ENCODE measurements around the gene RIMBP3B.
"Not testable (repeated sequence)": the region's sequence is repeated elsewhere in the genome, so short reads cannot be mapped to it uniquely, and the experiment has no call there.

The RIMBP3B gene, protein sequence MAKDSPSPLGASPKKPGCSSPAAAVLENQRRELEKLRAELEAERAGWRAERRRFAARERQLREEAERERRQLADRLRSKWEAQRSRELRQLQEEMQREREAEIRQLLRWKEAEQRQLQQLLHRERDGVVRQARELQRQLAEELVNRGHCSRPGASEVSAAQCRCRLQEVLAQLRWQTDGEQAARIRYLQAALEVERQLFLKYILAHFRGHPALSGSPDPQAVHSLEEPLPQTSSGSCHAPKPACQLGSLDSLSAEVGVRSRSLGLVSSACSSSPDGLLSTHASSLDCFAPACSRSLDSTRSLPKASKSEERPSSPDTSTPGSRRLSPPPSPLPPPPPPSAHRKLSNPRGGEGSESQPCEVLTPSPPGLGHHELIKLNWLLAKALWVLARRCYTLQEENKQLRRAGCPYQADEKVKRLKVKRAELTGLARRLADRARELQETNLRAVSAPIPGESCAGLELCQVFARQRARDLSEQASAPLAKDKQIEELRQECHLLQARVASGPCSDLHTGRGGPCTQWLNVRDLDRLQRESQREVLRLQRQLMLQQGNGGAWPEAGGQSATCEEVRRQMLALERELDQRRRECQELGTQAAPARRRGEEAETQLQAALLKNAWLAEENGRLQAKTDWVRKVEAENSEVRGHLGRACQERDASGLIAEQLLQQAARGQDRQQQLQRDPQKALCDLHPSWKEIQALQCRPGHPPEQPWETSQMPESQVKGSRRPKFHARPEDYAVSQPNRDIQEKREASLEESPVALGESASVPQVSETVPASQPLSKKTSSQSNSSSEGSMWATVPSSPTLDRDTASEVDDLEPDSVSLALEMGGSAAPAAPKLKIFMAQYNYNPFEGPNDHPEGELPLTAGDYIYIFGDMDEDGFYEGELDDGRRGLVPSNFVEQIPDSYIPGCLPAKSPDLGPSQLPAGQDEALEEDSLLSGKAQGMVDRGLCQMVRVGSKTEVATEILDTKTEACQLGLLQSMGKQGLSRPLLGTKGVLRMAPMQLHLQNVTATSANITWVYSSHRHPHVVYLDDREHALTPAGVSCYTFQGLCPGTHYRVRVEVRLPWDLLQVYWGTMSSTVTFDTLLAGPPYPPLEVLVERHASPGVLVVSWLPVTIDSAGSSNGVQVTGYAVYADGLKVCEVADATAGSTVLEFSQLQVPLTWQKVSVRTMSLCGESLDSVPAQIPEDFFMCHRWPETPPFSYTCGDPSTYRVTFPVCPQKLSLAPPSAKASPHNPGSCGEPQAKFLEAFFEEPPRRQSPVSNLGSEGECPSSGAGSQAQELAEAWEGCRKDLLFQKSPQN (N-terminal part only)

DNA sequence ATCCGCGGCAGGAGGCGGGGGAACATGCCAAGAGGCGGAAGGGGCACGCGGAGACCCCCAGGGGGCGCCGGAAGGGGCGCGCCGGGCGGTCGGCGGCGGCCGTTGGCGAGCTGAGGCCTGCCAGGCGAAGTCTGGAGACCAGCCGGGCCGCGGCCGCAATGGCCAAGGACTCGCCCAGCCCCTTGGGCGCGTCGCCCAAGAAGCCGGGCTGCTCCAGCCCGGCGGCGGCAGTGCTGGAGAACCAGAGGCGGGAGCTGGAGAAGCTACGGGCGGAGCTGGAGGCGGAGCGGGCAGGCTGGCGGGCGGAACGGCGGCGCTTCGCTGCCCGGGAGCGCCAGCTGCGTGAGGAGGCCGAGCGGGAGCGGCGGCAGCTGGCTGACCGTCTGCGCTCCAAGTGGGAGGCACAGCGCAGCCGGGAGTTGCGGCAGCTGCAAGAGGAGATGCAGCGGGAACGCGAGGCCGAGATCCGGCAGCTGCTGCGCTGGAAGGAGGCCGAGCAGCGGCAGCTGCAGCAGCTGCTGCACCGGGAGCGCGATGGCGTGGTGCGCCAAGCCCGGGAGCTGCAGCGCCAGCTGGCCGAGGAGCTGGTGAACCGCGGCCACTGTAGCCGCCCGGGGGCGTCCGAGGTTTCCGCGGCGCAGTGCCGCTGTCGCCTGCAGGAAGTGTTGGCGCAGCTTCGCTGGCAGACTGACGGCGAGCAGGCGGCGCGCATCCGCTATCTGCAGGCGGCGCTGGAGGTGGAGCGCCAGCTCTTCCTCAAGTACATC lies at the start of gene RIMBP3B:
Gene RIMBP3B, plus strand, starts transcription at position 51 of the 767 bp plus-strand sequence. Its CDS starts 108 bp downstream, at position 159.
- DNase-seq; in situ Hi-C loops (cut with HindIII; ENCODE audit: low pct_ligation_motif_present, low pct_unique_long_range_greater_than_20kb, low sequenced_read_pairs): not testable (repeated sequence)

DNA sequence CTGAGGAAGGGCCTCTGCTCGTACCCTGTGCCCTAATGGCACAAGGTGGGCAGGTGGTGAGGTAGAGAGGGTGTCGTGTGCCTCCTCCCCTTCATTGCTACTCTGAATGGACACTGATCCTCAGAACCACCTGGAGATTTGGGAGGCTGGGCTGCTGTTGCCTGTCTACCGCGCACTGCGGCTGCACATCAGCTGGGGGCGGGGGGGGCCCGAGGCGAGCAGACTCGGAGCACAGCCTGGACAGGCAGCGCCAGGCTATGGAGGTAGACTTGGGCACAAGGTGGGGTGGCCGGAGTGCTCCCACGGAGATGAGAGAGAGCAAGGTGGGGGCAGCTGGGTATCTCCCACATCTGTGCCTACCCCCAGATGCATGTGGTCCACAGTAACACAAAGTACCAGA lies 26.0 kb upstream of the RIMBP3B start:
- DNase-seq = not testable (repeated sequence)

DNA sequence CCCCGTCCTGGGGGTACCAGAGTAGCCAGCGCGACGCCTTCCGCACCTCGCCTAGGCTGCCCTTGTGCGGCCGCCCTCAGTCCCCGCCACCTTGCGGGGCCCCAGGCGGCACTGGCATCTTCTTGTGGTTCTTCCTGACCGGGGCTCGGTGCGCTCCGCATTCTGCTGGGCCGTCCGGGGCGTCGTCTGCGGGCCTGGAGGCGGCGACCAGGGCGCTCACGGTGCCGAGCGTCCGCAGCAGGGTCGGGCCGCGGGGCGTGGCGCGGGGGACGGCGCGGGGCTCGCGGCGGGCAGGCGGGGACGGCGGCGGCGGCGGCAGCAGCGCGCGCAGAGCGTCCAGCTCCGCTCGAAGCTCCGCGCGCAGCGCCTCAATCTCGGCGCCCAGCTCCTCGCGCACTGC lies 23.0 kb upstream of the RIMBP3B start:
- in situ Hi-C loops (cut with HindIII; ENCODE audit: low pct_ligation_motif_present, low pct_unique_long_range_greater_than_20kb, low sequenced_read_pairs); DNase-seq: not testable (repeated sequence)

More for the DNA sequence above, 26.0 kb upstream of the RIMBP3B start:
- in situ Hi-C loops (cut with HindIII; ENCODE audit: low pct_ligation_motif_present, low pct_unique_long_range_greater_than_20kb, low sequenced_read_pairs) = not testable (repeated sequence)

DNA sequence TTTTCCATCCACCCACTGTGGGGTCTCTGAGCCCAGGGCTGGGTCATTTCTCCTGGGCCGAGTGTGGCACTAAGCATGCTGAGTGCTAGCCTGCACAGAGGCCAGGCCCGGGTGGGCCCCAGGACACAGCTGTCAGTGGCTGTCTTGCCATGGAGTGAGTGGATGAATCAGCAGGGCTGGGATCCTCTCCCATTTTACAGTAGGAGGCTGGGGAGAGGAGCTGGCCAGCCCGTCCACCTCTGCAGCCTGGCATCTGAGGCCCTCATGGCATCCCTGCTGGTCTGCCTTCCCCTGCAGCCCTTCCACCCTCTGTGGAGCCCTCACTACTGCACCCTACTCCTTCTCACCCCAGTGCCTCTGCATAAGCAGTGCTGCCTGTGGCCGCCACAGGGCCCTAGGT lies 21.1 kb upstream of the RIMBP3B start:
- in situ Hi-C loops (cut with HindIII; ENCODE audit: low pct_ligation_motif_present, low pct_unique_long_range_greater_than_20kb, low sequenced_read_pairs); DNase-seq: not testable (repeated sequence)

DNA sequence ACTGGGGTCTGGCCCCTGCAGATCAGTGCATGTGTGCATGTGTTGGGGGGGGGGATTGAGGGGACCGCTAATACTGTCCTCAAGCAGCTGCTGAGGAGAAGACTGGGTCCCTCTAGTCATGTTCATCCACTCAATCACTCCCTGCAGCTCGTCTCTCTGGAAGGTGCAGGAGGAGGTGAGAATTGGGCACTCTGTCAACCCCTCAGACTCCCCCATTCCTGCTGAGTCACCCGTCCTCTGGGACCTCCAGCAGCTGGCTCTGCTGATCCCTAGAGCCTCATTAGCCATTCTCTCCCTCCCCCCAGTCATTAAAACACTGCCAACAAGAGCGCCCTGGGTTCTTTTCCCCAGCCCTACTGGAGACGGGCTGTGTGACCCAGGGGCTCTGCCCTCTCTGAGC lies 20.5 kb upstream of the RIMBP3B start:
- in situ Hi-C loops (cut with HindIII; ENCODE audit: low pct_ligation_motif_present, low pct_unique_long_range_greater_than_20kb, low sequenced_read_pairs); DNase-seq: not testable (repeated sequence)

DNA sequence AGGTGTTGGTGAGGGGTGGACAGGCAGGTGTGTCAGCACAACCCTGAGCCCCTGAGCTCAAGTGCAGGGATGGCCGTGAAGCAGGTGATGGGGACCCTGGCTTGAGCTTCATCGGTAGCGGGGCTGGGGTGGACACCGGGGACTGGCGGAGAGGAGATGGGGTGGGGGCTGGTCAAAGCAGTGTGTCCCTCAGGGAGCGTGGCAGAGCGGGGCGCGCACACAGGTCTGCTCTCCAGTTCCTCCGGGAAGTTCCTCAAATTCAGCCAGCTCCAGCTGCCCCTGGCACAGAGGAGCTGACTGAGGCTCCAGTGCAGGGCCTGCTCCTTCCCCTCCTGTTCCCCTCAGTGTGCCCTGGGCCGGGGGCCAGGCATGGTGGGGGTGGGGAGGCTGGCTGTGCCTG lies 19.7 kb upstream of the RIMBP3B start:
- in situ Hi-C loops (cut with HindIII; ENCODE audit: low pct_ligation_motif_present, low pct_unique_long_range_greater_than_20kb, low sequenced_read_pairs); DNase-seq: not testable (repeated sequence)

DNA sequence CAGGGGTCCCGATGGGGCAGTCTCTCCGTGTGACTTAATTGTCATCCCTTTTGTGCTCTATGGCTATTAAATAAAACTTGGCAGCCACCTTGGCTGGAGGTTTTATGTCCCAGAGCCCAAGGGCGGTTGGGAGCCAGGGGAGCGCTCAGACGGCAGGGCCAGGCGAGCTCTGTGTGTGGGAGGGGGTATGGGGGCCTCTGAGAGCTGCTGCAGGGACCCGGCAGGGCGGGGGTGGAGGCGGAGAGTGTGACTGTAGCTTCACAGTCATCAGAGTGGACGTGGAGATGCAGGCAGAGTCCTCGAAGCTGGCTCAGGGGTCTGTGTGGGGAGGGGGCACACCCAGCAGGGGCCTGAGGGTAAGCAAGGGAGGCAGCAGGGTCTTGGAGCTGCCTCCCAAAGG lies 19.2 kb upstream of the RIMBP3B start:
- DNase-seq; in situ Hi-C loops (cut with HindIII; ENCODE audit: low pct_ligation_motif_present, low pct_unique_long_range_greater_than_20kb, low sequenced_read_pairs): not testable (repeated sequence)

DNA sequence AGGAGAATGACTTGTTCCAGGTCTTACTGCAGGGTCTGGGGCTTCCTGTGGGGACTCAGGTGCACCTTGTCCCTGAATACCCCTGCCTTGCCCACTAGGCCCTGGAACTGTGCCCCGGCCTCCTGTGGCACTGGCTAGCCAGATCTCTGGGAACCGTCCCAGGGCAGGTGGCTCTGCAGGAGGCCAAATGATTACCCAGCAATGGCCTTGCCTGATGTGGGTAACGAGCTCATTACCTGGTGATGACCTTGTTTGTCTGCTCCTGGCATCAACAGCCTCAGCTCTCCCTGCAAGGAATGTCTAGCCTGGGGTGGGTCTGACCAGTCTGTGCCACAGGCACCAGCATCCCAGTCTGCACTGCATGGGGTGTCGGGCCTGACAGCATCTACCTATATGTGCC lies 18.2 kb upstream of the RIMBP3B start:
- in situ Hi-C loops (cut with HindIII; ENCODE audit: low pct_ligation_motif_present, low pct_unique_long_range_greater_than_20kb, low sequenced_read_pairs) = not testable (repeated sequence)

DNA sequence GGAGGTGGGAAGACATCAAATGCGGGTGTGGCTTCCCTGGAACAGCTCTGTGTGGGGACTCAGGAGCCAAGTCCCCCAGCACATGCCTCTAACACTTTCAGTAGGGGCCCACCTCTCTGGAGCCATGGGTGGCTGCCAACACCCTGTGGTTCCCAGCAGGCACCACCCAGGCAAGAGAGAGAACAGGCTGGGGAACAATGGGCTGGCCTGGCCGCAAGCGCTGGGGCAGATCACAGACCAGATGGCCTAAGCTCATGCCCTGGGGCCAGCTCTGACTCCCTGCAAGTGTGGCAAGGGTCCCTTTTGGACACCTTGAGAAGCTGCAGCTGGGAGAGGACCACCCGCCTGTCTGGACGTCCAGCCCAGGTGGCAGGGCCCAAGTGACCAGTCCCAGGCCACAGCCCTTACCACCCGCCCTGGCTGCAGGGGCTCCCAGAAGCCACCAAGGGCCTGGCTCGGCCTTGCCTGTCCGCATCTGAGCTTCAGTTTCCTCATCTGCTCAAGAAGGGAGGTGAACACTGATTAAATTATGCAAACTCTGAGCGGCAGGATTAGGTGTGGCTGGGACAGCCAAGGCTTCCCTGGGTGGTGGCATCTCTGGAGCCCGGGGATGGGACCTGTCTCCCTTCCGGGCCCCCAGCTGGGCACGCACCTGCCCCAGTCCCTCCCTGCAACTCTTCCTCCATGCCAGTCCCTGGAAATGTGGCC lies 14.8 kb upstream of the RIMBP3B start:
- in situ Hi-C loops (cut with HindIII; ENCODE audit: low pct_ligation_motif_present, low pct_unique_long_range_greater_than_20kb, low sequenced_read_pairs); DNase-seq: not testable (repeated sequence)

More for the DNA sequence above, 18.2 kb upstream of the RIMBP3B start:
- not testable (repeated sequence) for DNase-seq

DNA sequence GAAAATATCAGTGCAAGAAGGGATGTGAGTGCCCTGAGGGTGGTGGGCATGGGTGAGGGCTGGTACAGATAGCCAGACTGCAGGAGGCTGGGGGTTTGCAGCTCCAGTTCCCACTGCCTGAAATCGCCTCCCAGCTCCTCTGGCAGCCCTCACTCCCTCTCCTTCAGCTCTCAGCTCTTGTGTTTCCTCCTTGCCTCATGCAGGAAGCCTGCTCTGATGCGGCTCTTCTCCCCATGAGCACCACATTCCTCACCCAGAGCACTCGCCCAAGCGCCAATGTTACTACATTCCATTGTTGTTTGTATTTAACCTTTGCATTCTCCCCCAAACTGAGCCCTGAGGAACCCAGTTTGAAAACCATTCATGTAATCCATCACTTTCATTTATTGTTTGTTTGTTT lies 7.7 kb upstream of the RIMBP3B start:
- in situ Hi-C loops (cut with HindIII; ENCODE audit: low pct_ligation_motif_present, low pct_unique_long_range_greater_than_20kb, low sequenced_read_pairs); DNase-seq: not testable (repeated sequence)

DNA sequence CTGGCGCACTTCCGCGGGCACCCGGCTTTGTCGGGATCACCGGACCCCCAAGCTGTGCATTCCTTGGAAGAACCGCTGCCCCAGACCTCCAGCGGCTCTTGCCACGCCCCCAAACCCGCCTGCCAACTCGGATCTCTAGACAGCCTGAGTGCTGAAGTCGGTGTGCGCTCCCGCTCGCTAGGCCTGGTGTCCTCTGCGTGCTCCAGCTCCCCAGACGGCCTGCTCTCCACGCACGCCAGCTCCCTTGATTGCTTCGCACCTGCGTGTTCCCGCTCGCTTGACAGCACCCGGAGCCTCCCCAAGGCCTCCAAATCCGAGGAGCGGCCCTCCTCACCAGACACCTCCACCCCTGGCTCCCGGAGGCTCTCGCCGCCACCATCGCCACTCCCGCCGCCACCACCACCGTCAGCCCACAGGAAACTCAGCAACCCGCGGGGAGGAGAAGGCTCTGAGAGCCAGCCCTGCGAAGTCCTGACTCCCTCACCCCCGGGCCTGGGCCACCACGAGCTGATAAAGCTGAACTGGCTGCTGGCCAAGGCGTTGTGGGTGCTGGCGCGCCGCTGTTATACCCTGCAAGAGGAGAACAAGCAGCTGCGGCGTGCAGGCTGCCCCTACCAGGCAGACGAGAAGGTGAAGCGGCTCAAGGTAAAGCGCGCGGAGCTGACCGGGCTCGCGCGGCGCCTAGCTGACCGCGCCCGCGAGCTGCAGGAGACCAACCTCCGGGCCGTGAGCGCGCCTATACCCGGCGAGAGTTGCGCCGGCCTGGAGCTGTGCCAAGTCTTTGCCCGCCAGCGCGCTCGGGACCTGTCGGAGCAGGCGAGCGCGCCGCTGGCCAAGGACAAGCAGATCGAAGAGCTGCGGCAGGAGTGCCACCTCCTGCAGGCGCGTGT lies 1.2 kb downstream of the RIMBP3B start:
- in situ Hi-C loops (cut with HindIII; ENCODE audit: low pct_ligation_motif_present, low pct_unique_long_range_greater_than_20kb, low sequenced_read_pairs); DNase-seq: not testable (repeated sequence)

DNA sequence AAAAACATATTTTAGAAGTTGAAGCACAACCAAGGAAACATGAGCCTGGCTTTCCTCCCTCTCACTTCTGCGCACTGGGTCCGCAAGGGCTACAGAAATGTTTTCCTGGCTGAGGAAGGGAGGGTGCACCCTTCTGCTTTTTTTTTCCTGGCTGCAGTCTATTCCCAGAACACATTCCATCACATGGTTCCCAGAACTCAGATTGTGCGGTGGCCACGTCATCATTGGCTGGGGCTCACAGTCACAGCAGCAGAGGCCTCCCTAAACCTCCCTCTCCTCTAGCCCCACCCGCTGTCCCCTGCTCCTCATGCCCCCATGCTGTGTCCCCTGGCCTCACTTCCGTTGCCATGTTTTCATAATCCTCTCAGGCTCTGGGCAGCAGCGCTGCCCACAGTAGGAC lies 5.9 kb downstream of the RIMBP3B start:
- in situ Hi-C loops (cut with HindIII; ENCODE audit: low pct_ligation_motif_present, low pct_unique_long_range_greater_than_20kb, low sequenced_read_pairs); DNase-seq: not testable (repeated sequence)

DNA sequence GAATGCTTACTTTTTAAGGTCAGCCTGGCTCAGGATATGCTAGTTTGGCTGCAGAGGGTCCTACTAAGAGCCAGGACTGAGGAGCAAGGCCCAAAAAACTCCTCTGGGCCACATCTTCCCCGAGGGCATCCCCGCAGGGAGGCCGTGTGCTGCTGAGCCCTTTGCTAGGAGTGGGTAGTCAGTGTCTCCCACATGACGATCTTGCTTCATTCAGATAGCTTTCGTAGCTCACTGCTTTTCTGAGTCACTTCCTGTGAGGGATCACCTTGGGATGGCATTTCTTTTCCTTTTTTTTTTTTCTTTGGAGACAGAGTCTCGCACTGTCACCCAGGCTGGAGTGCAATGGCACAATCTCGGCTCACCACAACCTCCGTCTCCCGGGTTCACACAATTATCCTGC lies 6.5 kb downstream of the RIMBP3B start:
- in situ Hi-C loops (cut with HindIII; ENCODE audit: low pct_ligation_motif_present, low pct_unique_long_range_greater_than_20kb, low sequenced_read_pairs); DNase-seq: not testable (repeated sequence)

DNA sequence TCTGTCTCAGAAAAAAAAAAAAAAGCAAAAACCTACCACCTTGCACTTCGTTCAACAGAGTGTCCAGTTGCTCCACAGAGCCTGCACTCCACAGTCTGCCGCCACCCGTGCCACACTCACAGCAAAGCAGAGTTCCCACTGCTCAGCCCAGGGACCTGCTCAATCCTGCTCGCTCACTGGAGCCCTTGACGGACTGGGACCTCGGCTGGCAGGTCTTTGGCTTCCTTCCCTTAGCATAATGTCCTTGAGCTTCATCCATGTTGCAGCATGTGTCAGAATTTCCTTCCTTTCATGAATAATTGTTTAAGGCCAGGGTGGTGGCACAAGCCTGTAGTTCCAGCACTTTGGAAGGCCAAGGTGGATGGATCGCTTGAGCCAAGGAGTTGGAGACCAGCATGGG lies 11.1 kb downstream of the RIMBP3B start:
- DNase-seq; in situ Hi-C loops (cut with HindIII; ENCODE audit: low pct_ligation_motif_present, low pct_unique_long_range_greater_than_20kb, low sequenced_read_pairs): not testable (repeated sequence)

DNA sequence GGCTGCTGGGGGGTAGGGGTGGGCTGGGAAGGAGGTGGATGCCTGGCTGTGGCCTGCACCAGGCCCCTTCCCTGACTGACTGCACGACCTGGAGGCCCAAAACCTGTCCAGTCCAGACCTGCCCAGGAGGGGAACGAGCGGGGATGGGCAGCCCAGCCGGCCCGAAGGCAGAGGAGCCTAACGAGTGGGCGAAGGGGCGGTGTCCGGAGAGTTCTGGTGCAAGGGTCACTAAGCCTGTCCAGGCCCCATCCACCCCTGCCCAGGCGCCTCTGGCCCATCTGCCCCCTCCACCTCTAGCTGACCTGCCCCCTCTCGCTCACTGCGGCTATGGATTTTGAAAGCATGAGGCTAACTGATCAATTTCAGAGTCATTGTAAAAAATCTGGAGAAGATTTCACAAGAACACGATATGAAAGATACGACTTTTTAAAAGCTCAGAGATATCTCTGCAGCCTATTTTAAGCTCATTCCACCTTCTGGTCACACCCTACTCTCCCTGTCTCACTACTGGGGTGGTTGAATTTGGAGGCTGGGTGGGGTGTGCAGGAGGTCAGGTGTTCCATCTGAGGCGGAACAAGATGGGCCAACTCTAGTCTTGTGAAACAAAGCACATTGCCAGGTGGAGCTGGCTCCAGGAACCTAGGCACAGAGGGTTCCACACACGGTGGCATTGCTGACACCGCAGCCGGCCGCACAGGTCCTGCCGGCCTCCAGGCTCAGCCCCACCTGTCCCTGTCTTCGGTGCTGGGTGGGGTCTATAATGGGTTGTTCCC lies 17.8 kb downstream of the RIMBP3B start:
- DNase-seq; in situ Hi-C loops (cut with HindIII; ENCODE audit: low pct_ligation_motif_present, low pct_unique_long_range_greater_than_20kb, low sequenced_read_pairs): not testable (repeated sequence)

Measured in ACHN (cell line).